PC-9 (cell line): ENCODE data around the gene DOCK4. TPM values are rescaled to one million over a fixed set of nuclear protein-coding genes. Genes with fewer than 3 reads are reported as not detected.

Source experiments
- BruUV-seq: library from RNA; stranded (reverse); fragments of 400-500 nt; replicated peaks from 2 replicates; lab custom pipeline; 2021; lab: Mats Ljungman, UMichigan
- CTCF ChIA-PET: fragments of 300-600 bp; sonication (Branson Sonifier 250); formaldehyde crosslinking; loops from one replicate; lab custom pipeline; 2022; ENCODE audit warnings: antibody characterized with exemption; lab: Charles Lee
- POLR2A ChIA-PET: fragments of 300-600 bp; sonication (Branson Sonifier 250); formaldehyde crosslinking; loops from one replicate; lab custom pipeline; 2022; ENCODE audit warnings: antibody characterized with exemption; ENCODE audit not compliant: unreplicated experiment; lab: Charles Lee
- DNase-seq, 2 experiments: peaks; one replicate each; pipeline versions ENCODE4 v3.0.0 to v3.0.0-alpha.2; 2015 to 2022; ENCODE audit warnings: mixed read lengths in 1 of 2
- H2AFZ ChIP-seq: fragments of 200-600 bp; sonication (generic); 2 replicates; pipeline ENCODE4 v1.8.1; 2017; ENCODE audit warnings: antibody characterized with exemption
- H3F3A ChIP-seq: fragments of 200-600 bp; sonication (generic); 2 replicates; pipeline ENCODE4 v1.8.1; 2017; ENCODE audit warnings: antibody characterized with exemption, mild to moderate bottlenecking, low read depth; ENCODE audit not compliant: insufficient read depth
- H3K27ac ChIP-seq: fragments of 200-600 bp; sonication (generic); 2 replicates; pipeline ENCODE4 v1.6.1; 2016; ENCODE audit warnings: mixed run types
- H3K27me3 ChIP-seq: fragments of 200-600 bp; sonication (generic); 2 replicates; pipeline ENCODE4 v1.6.1; 2016; ENCODE audit warnings: low read depth, mixed run types; ENCODE audit not compliant: insufficient read depth
- H3K36me3 ChIP-seq: fragments of 200-600 bp; sonication (generic); 2 replicates; pipeline ENCODE4 v1.6.1; 2016; ENCODE audit warnings: low read depth, mixed run types
- H3K4me1 ChIP-seq: fragments of 200-600 bp; sonication (generic); replicated peaks from 2 replicates; pipeline ENCODE4 v1.6.1; 2016; ENCODE audit warnings: mixed run types; ENCODE audit not compliant: insufficient read depth
- H3K4me2 ChIP-seq: fragments of 200-600 bp; sonication (generic); 2 replicates; pipeline ENCODE4 v1.6.1; 2017; ENCODE audit warnings: mixed run types
- H3K4me3 ChIP-seq: fragments of 200-600 bp; sonication (generic); 2 replicates; pipeline ENCODE4 v1.6.1; 2016; ENCODE audit warnings: mixed run types
- H3K79me2 ChIP-seq: fragments of 200-600 bp; sonication (generic); 2 replicates; pipeline ENCODE4 v1.6.1; 2017; ENCODE audit warnings: low read depth, mixed run types
- H3K9me2 ChIP-seq: fragments of 200-600 bp; sonication (generic); 2 replicates; pipeline ENCODE4 v1.8.1; 2017; ENCODE audit warnings: mild to moderate bottlenecking; ENCODE audit not compliant: insufficient read depth
- H3K9me3 ChIP-seq: fragments of 200-600 bp; sonication (generic); 2 replicates; pipeline ENCODE4 v1.8.1; 2016; ENCODE audit warnings: low read depth; ENCODE audit not compliant: insufficient read depth
- H4K20me1 ChIP-seq: fragments of 200-600 bp; sonication (generic); 2 replicates; pipeline ENCODE4 v1.8.1; 2017; ENCODE audit not compliant: insufficient read depth
- CTCF ChIP-seq: fragments of 200-600 bp; sonication (generic); conservative IDR thresholded peaks from 2 replicates; pipeline ENCODE4 v1.6.1; 2017; ENCODE audit warnings: mixed run types, antibody characterized with exemption, mild to moderate bottlenecking, moderate library complexity
- EZH2 ChIP-seq: fragments of 200-600 bp; sonication (generic); IDR thresholded peaks from 2 replicates; pipeline ENCODE4 v1.8.0; 2017; ENCODE audit warnings: antibody characterized with exemption, low read depth
- intact Hi-C: fragments of 100-400 bp; cut with micrococcal nuclease; formaldehyde crosslinking; loops from one replicate; pipeline ENCODE4 v1.10.0; 2022; ENCODE audit not compliant: unreplicated experiment
- total RNA-seq: library from RNA; stranded (reverse); gene quantifications from 2 replicates; pipeline ENCODE4 v1.2.3, GENCODE V29; 2021

Gene DOCK4
- total RNA-seq, 1 experiment from 2014 or later: 0.98 TPM

DNA sequence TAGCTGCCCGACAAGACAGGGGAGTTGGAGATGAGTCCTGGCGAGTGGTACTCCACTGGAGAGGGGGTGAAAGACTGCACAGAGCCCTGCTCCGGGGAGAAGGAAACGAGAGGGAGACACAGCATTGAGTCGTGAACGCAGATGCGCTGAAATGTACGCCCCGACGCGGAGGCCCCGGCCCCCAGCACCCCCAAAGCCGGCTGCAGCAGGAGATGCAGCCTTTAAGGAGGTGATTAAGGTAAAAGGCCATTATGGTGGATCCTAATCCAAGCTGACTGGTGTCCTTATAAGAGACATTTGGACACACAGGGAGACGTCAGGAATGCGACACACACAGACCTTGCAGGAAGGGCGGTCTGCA is 477.6 kb downstream of the DOCK4 start:
- Histone ChIP-seq H3K9me2 (no peaks in the 10 kb centered on the region), H3K9me3 (no peaks in the 10 kb centered on the region), H3K4me2 (no peak overlapping the region), H3K4me1 (no peaks in the 10 kb centered on the region), H3K36me3 (no peaks in the 10 kb centered on the region), H3F3A (no peaks in the 10 kb centered on the region), H2AFZ (no peak overlapping the region), H4K20me1 (no peaks in the 10 kb centered on the region), H3K27me3 (no peaks in the 10 kb centered on the region), H3K27ac (no peak overlapping the region), H3K4me3 (no peak overlapping the region), H3K79me2 (no peaks in the 10 kb centered on the region)
- DNase-seq: no peak
- no peak for TF ChIP-seq EZH2
- TF ChIP-seq CTCF: no peak
- POLR2A ChIA-PET: no interaction called here
- intact Hi-C loops: no loop called here
- no TSS peak for BruUV-seq
- CTCF ChIA-PET: no interaction called here

- H3K79me2 ChIP-seq: no peaks in the 10 kb centered on the region
- H3K36me3 ChIP-seq: no peaks in the 10 kb centered on the region
- CTCF ChIA-PET: no interaction called here
- H3K27me3 ChIP-seq: no peaks in the 10 kb centered on the region
- BruUV-seq: no TSS peak
- no peaks in the 10 kb centered on the region for H3K4me1 ChIP-seq
- intact Hi-C loops: no loop called here
- H3K9me2 ChIP-seq: no peaks in the 10 kb centered on the region
- no peaks in the 10 kb centered on the region for H3F3A ChIP-seq
- no peaks in the 10 kb centered on the region for H3K9me3 ChIP-seq
- no peak overlapping the region for H3K4me3 ChIP-seq
- no peaks in the 10 kb centered on the region for H4K20me1 ChIP-seq
- no peak overlapping the region for H3K4me2 ChIP-seq
- no peak overlapping the region for H2AFZ ChIP-seq
- DNase-seq: no peak
- H3K27ac ChIP-seq: no peak overlapping the region
- POLR2A ChIA-PET: no interaction called here
- no peak for TF ChIP-seq CTCF
- TF ChIP-seq EZH2: no peak
Measured at GRCh38 chr7:111727905-111728634, 478.1 kb downstream of the DOCK4 start.

DNA sequence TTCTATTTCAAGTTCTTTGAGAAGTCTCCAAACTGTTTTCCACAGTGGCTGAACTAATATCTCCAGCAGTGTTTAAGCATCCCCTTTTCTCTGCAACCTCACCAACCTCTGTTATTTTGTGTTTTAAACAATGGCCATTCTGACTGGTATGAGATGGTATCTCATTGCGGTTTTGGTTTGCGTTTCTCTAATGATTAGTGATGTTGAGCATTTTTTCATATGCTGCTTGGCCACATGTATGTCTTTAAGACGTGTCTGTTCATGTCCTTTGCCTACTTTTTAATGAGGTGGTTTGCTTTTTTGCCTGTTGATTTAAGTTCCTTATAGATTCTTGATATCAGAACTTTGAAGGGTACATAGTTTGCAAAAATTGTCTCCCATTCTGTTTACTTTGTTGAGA is 487.3 kb downstream of the DOCK4 start:
- H3K4me2 ChIP-seq: no peak overlapping the region
- CTCF ChIA-PET: no interaction called here
- H4K20me1 ChIP-seq: no peaks in the 10 kb centered on the region
- no peak overlapping the region for H3K27ac ChIP-seq
- no peak for DNase-seq
- H3K9me2 ChIP-seq: no peaks in the 10 kb centered on the region
- intact Hi-C loops: no loop called here
- TF ChIP-seq CTCF (no peak), EZH2 (no peak)
- H3K27me3 ChIP-seq: no peaks in the 10 kb centered on the region
- POLR2A ChIA-PET: no interaction called here
- BruUV-seq: no TSS peak
- H3F3A ChIP-seq: no peaks in the 10 kb centered on the region
- H2AFZ ChIP-seq: no peak overlapping the region
- no peaks in the 10 kb centered on the region for H3K36me3 ChIP-seq
- no peaks in the 10 kb centered on the region for H3K4me1 ChIP-seq
- H3K79me2 ChIP-seq: no peaks in the 10 kb centered on the region
- H3K9me3 ChIP-seq: no peaks in the 10 kb centered on the region
- H3K4me3 ChIP-seq: no peak overlapping the region
